Panc1 (cell line): Measurements from ENCODE around the gene MAFG. TPM values are rescaled to one million over a fixed set of nuclear protein-coding genes. Genes with fewer than 3 reads are reported as not detected.

ENCODE experiments used
- ATAC-seq: fragments of 200-7000 bp; cut with Tn5 transposase; 2 replicates; pipeline ENCODE4 v1.9.1; 2020; ENCODE audit warnings: mild to moderate bottlenecking, moderate library complexity
- BruUV-seq: library from RNA; stranded (reverse); fragments of 400-500 nt; replicated peaks from 2 replicates; lab custom pipeline; 2021; lab: Mats Ljungman, UMichigan
- CTCF ChIA-PET: fragments of 300-600 bp; sonication (Branson Sonifier 250); formaldehyde crosslinking; loops from one replicate; lab custom pipeline; 2022; ENCODE audit warnings: antibody characterized with exemption; lab: Charles Lee
- POLR2A ChIA-PET: fragments of 300-600 bp; sonication (Branson Sonifier 250); formaldehyde crosslinking; loops from one replicate; lab custom pipeline; 2022; ENCODE audit warnings: antibody characterized with exemption; lab: Charles Lee
- DNase-seq: peaks from one replicate; pipeline ENCODE4 v3.0.0-alpha.2; 2010; ENCODE audit warnings: low read depth, low spot score
- H3K27ac ChIP-seq: 2 replicates; pipeline ENCODE4 v1.5.1; 2011; ENCODE audit warnings: mild to moderate bottlenecking, low read length, inconsistent platforms
- H3K27me3 ChIP-seq: fragments of 200-500 bp; sonication (Bioruptor generic); 2 replicates; pipeline ENCODE4 v1.6.0; 2014; ENCODE audit warnings: low read length, inconsistent platforms; ENCODE audit not compliant: control insufficient read depth, insufficient read depth
- H3K36me3 ChIP-seq: fragments of 200-500 bp; sonication (Bioruptor generic); 2 replicates; pipeline ENCODE4 v1.5.1; 2014; ENCODE audit warnings: inconsistent platforms, mild to moderate bottlenecking, low read length, moderate library complexity; ENCODE audit not compliant: control insufficient read depth, insufficient read depth
- H3K4me1 ChIP-seq: 2 replicates; pipeline ENCODE4 v1.5.1; 2011; ENCODE audit warnings: inconsistent platforms, mild to moderate bottlenecking, low read length, moderate library complexity; ENCODE audit not compliant: control insufficient read depth, insufficient read depth
- H3K4me3 ChIP-seq, 2 experiments: 2 replicates each; pipeline ENCODE4 v1.5.1; 2011 to 2012; ENCODE audit warnings: low read depth in 2 of 2, low read length in 2 of 2, mild to moderate bottlenecking in 2 of 2, inconsistent platforms in 1 of 2, moderate library complexity in 1 of 2
- H3K9me3 ChIP-seq: fragments of 200-500 bp; sonication (Bioruptor generic); 2 replicates; pipeline ENCODE4 v1.5.1; 2014; ENCODE audit warnings: low read depth, mild to moderate bottlenecking, inconsistent platforms, low read length, moderate library complexity; ENCODE audit not compliant: control insufficient read depth, insufficient read depth
- POLR2AphosphoS5 ChIP-seq: IDR thresholded peaks from 2 replicates; pipeline ENCODE4 v1.6.1; 2012; ENCODE audit warnings: mild to moderate bottlenecking, low read depth, low read length, moderate library complexity
- SIN3A ChIP-seq: IDR thresholded peaks from 2 replicates; pipeline ENCODE4 v1.6.1; 2012; ENCODE audit warnings: low read depth, mild to moderate bottlenecking, low read length, moderate library complexity, borderline replicate concordance; ENCODE audit not compliant: insufficient read depth
- TCF7L2 ChIP-seq: IDR thresholded peaks from 2 replicates; pipeline ENCODE4 v1.6.1; 2011; ENCODE audit warnings: mild to moderate bottlenecking, low read depth, low read length, inconsistent platforms
- in situ Hi-C: cut with HindIII; loops from 2 replicates; pipeline ENCODE4 v1.10.0; 2016; ENCODE audit warnings: low sequenced_read_pairs, low pct_unique_long_range_greater_than_20kb
- intact Hi-C: fragments of 100-400 bp; cut with micrococcal nuclease; formaldehyde crosslinking; loops from one replicate; pipeline ENCODE4 v1.10.0; 2022; ENCODE audit not compliant: unreplicated experiment
- total RNA-seq: library from RNA; stranded (reverse); gene quantifications from one replicate; pipeline ENCODE4 v1.2.1, GENCODE V29; 2021; ENCODE audit not compliant: unreplicated experiment
- TF ChIP-seq, protein P1 (sequence below), 2 experiments: IDR thresholded peaks; 2 replicates each; pipeline ENCODE4 v1.6.1; 2011 to 2012; ENCODE audit warnings: low read depth in 2 of 2, control low read depth in 1 of 2, low read length in 1 of 2, mild to moderate bottlenecking in 1 of 2, moderate library complexity in 1 of 2; ENCODE audit not compliant: insufficient read depth in 1 of 2
- TF ChIP-seq, protein P2 (sequence below): fragments of 450-650 bp; IDR thresholded peaks from 2 replicates; pipeline ENCODE4 v1.5.1; 2017; ENCODE audit warnings: mild to moderate bottlenecking

MAFG gene
- total RNA-seq, 1 experiment from 2014 or later: 57.0 TPM

DNA sequence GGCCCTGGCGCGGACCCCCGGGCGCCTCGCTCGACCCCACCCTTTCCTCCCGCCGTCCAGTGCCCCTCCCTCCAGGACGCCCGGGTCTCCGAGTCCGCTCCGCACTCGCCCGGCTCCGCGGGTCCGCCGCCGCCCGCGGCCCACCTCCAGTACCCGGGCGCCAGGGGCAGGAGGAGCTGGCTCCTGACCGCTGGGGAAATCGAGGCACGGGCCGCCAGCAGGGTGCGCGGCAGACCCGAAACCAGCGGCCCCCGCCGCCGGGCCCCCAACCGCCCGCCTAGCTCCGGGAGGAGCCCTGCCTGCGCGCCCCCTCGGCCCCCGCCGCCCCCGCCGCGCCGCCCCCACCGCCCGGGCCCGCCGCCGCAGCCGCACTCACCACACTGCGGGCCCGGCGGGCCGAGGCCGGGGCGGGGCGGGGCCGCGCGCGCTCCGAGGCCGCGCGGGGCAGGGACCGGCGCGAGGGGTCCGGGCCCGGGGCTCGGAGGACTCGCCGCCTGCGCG lies 333 bp downstream of the MAFG start:
- peaks cover 44% of the 10 kb centered on the region for H3K4me1 ChIP-seq
- TF ChIP-seq, protein P1, sequence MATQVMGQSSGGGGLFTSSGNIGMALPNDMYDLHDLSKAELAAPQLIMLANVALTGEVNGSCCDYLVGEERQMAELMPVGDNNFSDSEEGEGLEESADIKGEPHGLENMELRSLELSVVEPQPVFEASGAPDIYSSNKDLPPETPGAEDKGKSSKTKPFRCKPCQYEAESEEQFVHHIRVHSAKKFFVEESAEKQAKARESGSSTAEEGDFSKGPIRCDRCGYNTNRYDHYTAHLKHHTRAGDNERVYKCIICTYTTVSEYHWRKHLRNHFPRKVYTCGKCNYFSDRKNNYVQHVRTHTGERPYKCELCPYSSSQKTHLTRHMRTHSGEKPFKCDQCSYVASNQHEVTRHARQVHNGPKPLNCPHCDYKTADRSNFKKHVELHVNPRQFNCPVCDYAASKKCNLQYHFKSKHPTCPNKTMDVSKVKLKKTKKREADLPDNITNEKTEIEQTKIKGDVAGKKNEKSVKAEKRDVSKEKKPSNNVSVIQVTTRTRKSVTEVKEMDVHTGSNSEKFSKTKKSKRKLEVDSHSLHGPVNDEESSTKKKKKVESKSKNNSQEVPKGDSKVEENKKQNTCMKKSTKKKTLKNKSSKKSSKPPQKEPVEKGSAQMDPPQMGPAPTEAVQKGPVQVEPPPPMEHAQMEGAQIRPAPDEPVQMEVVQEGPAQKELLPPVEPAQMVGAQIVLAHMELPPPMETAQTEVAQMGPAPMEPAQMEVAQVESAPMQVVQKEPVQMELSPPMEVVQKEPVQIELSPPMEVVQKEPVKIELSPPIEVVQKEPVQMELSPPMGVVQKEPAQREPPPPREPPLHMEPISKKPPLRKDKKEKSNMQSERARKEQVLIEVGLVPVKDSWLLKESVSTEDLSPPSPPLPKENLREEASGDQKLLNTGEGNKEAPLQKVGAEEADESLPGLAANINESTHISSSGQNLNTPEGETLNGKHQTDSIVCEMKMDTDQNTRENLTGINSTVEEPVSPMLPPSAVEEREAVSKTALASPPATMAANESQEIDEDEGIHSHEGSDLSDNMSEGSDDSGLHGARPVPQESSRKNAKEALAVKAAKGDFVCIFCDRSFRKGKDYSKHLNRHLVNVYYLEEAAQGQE (IDR thresholded peaks at IDR 0.05; ENCODE audit: insufficient read depth in 1 of 2, low read depth in 2 of 2, low read length in 1 of 2): no peak
- TF ChIP-seq SIN3A: 0 out of 2 replicates have a peak, but pooled peaks have one; percentile 7
- ChIA-PET CTCF (interaction anchor here (0.7 kb wide), 2 partner anchors 28 to 94 kb away, joined by 6 read pairs; no protein-coding TSS in a partner anchor), POLR2A (no interaction called here)
- peak overlapping the region; percentile 61 to 82 for H3K4me3 ChIP-seq
- no peaks in the 10 kb centered on the region for H3K9me3 ChIP-seq
- no TSS peak for BruUV-seq
- peak overlapping the region; percentile 86 for H3K27ac ChIP-seq
- in situ Hi-C loops: no loop called here
- intact Hi-C loops: no loop called here
- H3K27me3 ChIP-seq: no peaks in the 10 kb centered on the region
- peak; percentile 2 for ATAC-seq
- DNase-seq: no peak
- no peaks in the 10 kb centered on the region; the same call in 1 of the 2 replicates for H3K36me3 ChIP-seq

DNA sequence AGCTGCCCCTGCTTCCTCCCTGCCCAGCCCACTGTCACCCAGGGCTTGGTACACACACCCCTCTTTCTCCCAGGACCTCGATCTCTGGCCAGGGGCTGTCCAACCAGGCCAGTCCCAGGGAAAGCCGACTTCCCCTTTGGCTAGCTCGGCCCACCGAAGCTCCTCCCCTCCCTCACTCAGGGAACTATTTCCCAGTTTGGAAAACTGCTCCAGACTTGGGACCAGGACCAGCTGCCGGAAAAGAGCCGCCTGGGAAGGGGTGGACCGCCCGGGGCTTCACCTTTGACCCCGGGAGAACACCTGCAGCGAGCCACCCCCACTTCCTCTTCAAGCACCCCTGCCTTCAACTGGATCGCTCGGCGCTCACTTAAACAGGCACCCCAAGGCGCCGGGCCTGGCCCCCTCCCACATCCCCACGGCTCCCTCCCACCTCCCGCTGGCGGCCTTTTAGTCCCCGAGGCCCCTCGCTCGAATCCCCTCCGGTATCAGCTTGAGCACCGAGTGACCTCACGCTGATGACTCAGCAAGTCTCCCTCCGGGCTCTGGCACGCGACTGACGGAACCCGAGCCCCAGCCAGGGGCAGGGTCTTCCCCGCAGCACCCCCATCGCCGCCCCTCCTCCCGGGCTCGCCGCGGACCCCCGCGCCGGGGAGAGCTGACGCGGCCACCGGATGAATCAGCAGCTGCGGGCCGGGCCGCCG lies 934 bp downstream of the MAFG start:
- POLR2A ChIA-PET: interaction anchor here (0.6 to 0.8 kb wide), 4 partner anchors 10 to 532 kb away, joined by 3 to 7 read pairs (median 3); partner anchors contain the start of gene BAHCC1
- ATAC-seq (peak; percentile 59), DNase-seq (no peak)
- Histone ChIP-seq H3K27me3 (no peaks in the 10 kb centered on the region), H3K9me3 (no peaks in the 10 kb centered on the region), H3K27ac (peak overlapping the region; percentile 86), H3K4me3 (peak overlapping the region; percentile 61 to 82), H3K4me1 (peaks cover 43% of the 10 kb centered on the region), H3K36me3 (no peaks in the 10 kb centered on the region; the same call in 1 of the 2 replicates)
- in situ Hi-C loops: no loop called here
- intact Hi-C loops: no loop called here
- TF ChIP-seq SIN3A: peak; percentile 73; the same call in 1 of the 2 replicates
- TF ChIP-seq TCF7L2: no peak
- no peak; the same call in 1 of the 2 replicates for TF ChIP-seq POLR2AphosphoS5
- TF ChIP-seq, protein P2, sequence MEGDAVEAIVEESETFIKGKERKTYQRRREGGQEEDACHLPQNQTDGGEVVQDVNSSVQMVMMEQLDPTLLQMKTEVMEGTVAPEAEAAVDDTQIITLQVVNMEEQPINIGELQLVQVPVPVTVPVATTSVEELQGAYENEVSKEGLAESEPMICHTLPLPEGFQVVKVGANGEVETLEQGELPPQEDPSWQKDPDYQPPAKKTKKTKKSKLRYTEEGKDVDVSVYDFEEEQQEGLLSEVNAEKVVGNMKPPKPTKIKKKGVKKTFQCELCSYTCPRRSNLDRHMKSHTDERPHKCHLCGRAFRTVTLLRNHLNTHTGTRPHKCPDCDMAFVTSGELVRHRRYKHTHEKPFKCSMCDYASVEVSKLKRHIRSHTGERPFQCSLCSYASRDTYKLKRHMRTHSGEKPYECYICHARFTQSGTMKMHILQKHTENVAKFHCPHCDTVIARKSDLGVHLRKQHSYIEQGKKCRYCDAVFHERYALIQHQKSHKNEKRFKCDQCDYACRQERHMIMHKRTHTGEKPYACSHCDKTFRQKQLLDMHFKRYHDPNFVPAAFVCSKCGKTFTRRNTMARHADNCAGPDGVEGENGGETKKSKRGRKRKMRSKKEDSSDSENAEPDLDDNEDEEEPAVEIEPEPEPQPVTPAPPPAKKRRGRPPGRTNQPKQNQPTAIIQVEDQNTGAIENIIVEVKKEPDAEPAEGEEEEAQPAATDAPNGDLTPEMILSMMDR: no peak
- TF ChIP-seq, protein P1 (IDR thresholded peaks at IDR 0.05; ENCODE audit: insufficient read depth in 1 of 2, low read depth in 2 of 2, low read length in 1 of 2): no peak
- CTCF ChIA-PET: interaction anchor here (0.8 kb wide), 1 partner anchor 28 kb away, joined by 6 read pairs; no protein-coding TSS in a partner anchor
- BruUV-seq: TSS peak; percentile 60
